Body of pancreas (tissue), 4 donors: Measurements from ENCODE around the gene PDE11A. TPM values are rescaled to one million over a fixed set of nuclear protein-coding genes. Genes with fewer than 3 reads are reported as not detected.

Source experiments
- ATAC-seq: fragments of 150-250 bp; one replicate; pipeline ENCODE4 v1.9.1; 2016
- DNase-seq, 4 donors: peaks; one replicate each; pipeline ENCODE4 v3.0.0-alpha.2; 2019
- H3K27ac ChIP-seq, 4 donors: fragments of 200-600 bp; sonication (generic); 1 replicate in 3 of 4; 2 replicates in 1 of 4; pipeline versions ENCODE4 v1.5.1 to v1.6.1; 2016 to 2019; ENCODE audit warnings: mild to moderate bottlenecking in 1 of 4, mixed read lengths in 1 of 4, moderate library complexity in 1 of 4
- H3K27me3 ChIP-seq, 2 donors: fragments of 200-600 bp; sonication (generic); one replicate each; pipeline ENCODE4 v1.6.0; 2016; ENCODE audit warnings: mild to moderate bottlenecking in 1 of 2
- H3K36me3 ChIP-seq, 2 donors: fragments of 200-600 bp; sonication (generic); replicated peaks in 1 of 2; 2 replicates each; pipeline ENCODE4 v1.5.1; 2016; ENCODE audit warnings: low read depth in 2 of 2; ENCODE audit not compliant: insufficient read depth in 1 of 2
- H3K4me1 ChIP-seq: fragments of 200-600 bp; sonication (generic); one replicate; pipeline ENCODE4 v1.6.0; 2016
- H3K4me3 ChIP-seq, 2 donors: fragments of 200-600 bp; sonication (generic); 1 replicate in 1 of 2; 2 replicates in 1 of 2; pipeline ENCODE4 v1.5.1; 2016 to 2019
- H3K9me3 ChIP-seq, 3 donors: fragments of 200-600 bp; sonication (generic); 1 replicate in 2 of 3; 2 replicates in 1 of 3; pipeline ENCODE4 v1.5.1; 2016
- CTCF ChIP-seq, 7 experiments: fragments of 450-650 bp in 4 of 7; fragments of 200-600 bp in 3 of 7; sonication (generic) in 3 of 7; IDR thresholded peaks; one replicate each; pipeline ENCODE4 v1.5.1; 2016 to 2019; ENCODE audit warnings: antibody characterized with exemption in 7 of 7
- POLR2A ChIP-seq, 3 donors: fragments of 450-650 bp; IDR thresholded peaks; one replicate each; pipeline ENCODE4 v1.6.1; 2016; ENCODE audit warnings: antibody characterized with exemption in 3 of 3, mild to moderate bottlenecking in 2 of 3
- WGBS, 2 donors: methylation state at CpG; one replicate each; pipeline ENCODE4 v1.1.5; 2017; 5-methylcytosine and 5-hydroxymethylcytosine counted together
- intact Hi-C: fragments of 100-400 bp; cut with DNase I; formaldehyde crosslinking; loops from one replicate; pipeline ENCODE4 v1.15.1; 2023
- total RNA-seq, 2 donors: library from RNA; depleted of rRNA; stranded (reverse); fragments of >200 nt; gene quantifications; one replicate each; pipeline ENCODE4 v1.1.0, GENCODE V29; 2016

The PDE11A gene
- total RNA-seq, 2 donors from 2014 or later: 2.6 to 4.0 TPM

- Histone ChIP-seq H3K4me3 (no peak overlapping the region), H3K9me3 (no peaks in the 10 kb centered on the region), H3K4me1 (no peaks in the 10 kb centered on the region), H3K36me3 (no peaks in the 10 kb centered on the region), H3K27me3 (no peaks in the 10 kb centered on the region), H3K27ac (no peak overlapping the region)
- ATAC-seq (no peak), DNase-seq (no peak)
- no peak for TF ChIP-seq POLR2A (IDR thresholded peaks at IDR 0.05)
- no peak for TF ChIP-seq CTCF (IDR thresholded peaks at IDR 0.05)
- WGBS, 2 donors: 85 to 97% methylated on average over 1 of the region's 1 CpG
- intact Hi-C loops: no loop called here
These were observed 43.2 kb downstream of the PDE11A start for GRCh38 chr2:178029342-178029741.

- Histone ChIP-seq H3K4me1 (no peaks in the 10 kb centered on the region), H3K4me3 (no peak overlapping the region), H3K36me3 (no peaks in the 10 kb centered on the region), H3K27me3 (no peaks in the 10 kb centered on the region), H3K9me3 (no peaks in the 10 kb centered on the region), H3K27ac (no peak overlapping the region)
- TF ChIP-seq POLR2A (IDR thresholded peaks at IDR 0.05) (no peak), CTCF (IDR thresholded peaks at IDR 0.05) (no peak)
- no peak for ATAC-seq
- WGBS, 2 donors: 90 to 92% methylated on average over 4 of the region's 4 CpGs
- no peak for DNase-seq
- intact Hi-C loops: no loop called here
These were observed 46.9 kb downstream of the PDE11A start for GRCh38 chr2:178025551-178026185.

- Histone ChIP-seq H3K4me1 (no peaks in the 10 kb centered on the region), H3K4me3 (no peak overlapping the region), H3K36me3 (no peaks in the 10 kb centered on the region), H3K27me3 (no peaks in the 10 kb centered on the region), H3K27ac (no peak overlapping the region), H3K9me3 (no peaks in the 10 kb centered on the region)
- intact Hi-C loops: no loop called here
- DNase-seq (peak in 1 of 4 donors; percentile 6), ATAC-seq (no peak)
- WGBS, 2 donors: 61 to 63% methylated on average over 7 of the region's 7 CpGs
- TF ChIP-seq POLR2A (IDR thresholded peaks at IDR 0.05): no peak
- no peak for TF ChIP-seq CTCF (IDR thresholded peaks at IDR 0.05)
These were observed 54.4 kb downstream of the PDE11A start for GRCh38 chr2:178018141-178018540.

GRCh38 chr2:178016612-178017011 is 56.0 kb downstream of the PDE11A start:
- H3K27ac ChIP-seq: no peak overlapping the region
- ATAC-seq (no peak), DNase-seq (no peak)
- no peak overlapping the region for H3K4me3 ChIP-seq
- H3K9me3 ChIP-seq: no peaks in the 10 kb centered on the region
- H3K4me1 ChIP-seq: no peaks in the 10 kb centered on the region
- no peaks in the 10 kb centered on the region for H3K27me3 ChIP-seq
- intact Hi-C loops: no loop called here
- WGBS, 2 donors: 0% methylated on average over 1 of the region's 1 CpG
- no peak for TF ChIP-seq POLR2A (IDR thresholded peaks at IDR 0.05)
- no peak for TF ChIP-seq CTCF (IDR thresholded peaks at IDR 0.05)
- H3K36me3 ChIP-seq: no peaks in the 10 kb centered on the region

GRCh38 chr2:178012639-178013038 is 59.9 kb downstream of the PDE11A start:
- intact Hi-C loops: no loop called here
- H3K9me3 ChIP-seq: no peaks in the 10 kb centered on the region
- ATAC-seq: no peak
- no peaks in the 10 kb centered on the region for H3K4me1 ChIP-seq
- DNase-seq: no peak
- H3K27me3 ChIP-seq: no peaks in the 10 kb centered on the region
- H3K4me3 ChIP-seq: no peak overlapping the region
- no peak for TF ChIP-seq CTCF (IDR thresholded peaks at IDR 0.05)
- no peak for TF ChIP-seq POLR2A (IDR thresholded peaks at IDR 0.05)
- 81 to 85% methylated on average over 2 of the region's 2 CpGs for WGBS, 2 donors
- no peak overlapping the region for H3K27ac ChIP-seq
- no peaks in the 10 kb centered on the region for H3K36me3 ChIP-seq
